ENCODE results near the gene TEX12.

DNA sequence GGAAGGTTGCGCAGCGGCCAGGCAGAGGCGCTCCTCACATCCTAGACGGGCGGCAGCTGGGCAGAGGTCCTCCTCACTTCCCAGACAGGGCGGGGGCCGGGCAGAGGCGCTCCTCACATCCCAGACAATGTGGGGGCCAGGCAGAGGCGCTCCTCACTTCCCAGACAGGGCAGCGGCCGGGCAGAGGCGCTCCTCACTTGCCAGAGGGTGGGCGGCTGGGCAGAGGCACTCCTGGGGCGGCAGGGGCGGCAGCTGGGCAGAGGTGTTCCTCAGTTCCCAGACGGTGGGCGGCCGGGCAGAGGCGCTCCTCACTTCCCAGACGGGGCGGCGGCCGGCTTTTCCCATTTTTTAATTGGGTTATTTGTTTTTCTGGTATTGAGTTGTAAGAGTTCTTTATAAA, 38.9 kb downstream of the TEX12 start:
- TF ChIP-seq, protein P1, sequence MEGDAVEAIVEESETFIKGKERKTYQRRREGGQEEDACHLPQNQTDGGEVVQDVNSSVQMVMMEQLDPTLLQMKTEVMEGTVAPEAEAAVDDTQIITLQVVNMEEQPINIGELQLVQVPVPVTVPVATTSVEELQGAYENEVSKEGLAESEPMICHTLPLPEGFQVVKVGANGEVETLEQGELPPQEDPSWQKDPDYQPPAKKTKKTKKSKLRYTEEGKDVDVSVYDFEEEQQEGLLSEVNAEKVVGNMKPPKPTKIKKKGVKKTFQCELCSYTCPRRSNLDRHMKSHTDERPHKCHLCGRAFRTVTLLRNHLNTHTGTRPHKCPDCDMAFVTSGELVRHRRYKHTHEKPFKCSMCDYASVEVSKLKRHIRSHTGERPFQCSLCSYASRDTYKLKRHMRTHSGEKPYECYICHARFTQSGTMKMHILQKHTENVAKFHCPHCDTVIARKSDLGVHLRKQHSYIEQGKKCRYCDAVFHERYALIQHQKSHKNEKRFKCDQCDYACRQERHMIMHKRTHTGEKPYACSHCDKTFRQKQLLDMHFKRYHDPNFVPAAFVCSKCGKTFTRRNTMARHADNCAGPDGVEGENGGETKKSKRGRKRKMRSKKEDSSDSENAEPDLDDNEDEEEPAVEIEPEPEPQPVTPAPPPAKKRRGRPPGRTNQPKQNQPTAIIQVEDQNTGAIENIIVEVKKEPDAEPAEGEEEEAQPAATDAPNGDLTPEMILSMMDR (IDR thresholded peaks at IDR 0.05; ENCODE audit: insufficient read depth, low read depth, low read length), result no peak
- no peak for TF ChIP-seq EZH2 (IDR thresholded peaks at IDR 0.05; ENCODE audit: insufficient read depth, low read length)
